Mesothelial cell of epicardium (in vitro differentiated cells): Measurements from ENCODE around the gene KCNH3. TPM values are rescaled to one million over a fixed set of nuclear protein-coding genes. Genes with fewer than 3 reads are reported as not detected.

ENCODE experiments used
- DNase-seq, 2 experiments: peaks; one replicate each; pipeline ENCODE4 v3.0.0; 2021; ENCODE audit warnings: low spot score in 2 of 2; ENCODE audit not compliant: unreplicated experiment in 2 of 2
- H3K27ac Mint-ChIP-seq: 2 replicates; pipeline ENCODE4 v1.8.0; 2021; ENCODE audit warnings: mixed read lengths
- H3K27me3 Mint-ChIP-seq: 2 replicates; pipeline ENCODE4 v1.8.0; 2021; ENCODE audit warnings: low read depth, mixed read lengths
- H3K36me3 Mint-ChIP-seq: 2 replicates; pipeline ENCODE4 v1.8.0; 2021; ENCODE audit warnings: mixed read lengths
- H3K4me1 Mint-ChIP-seq: 2 replicates; pipeline ENCODE4 v1.8.0; 2021; ENCODE audit warnings: mixed read lengths
- H3K4me3 Mint-ChIP-seq: 2 replicates; pipeline ENCODE4 v1.8.0; 2021; ENCODE audit warnings: mild to moderate bottlenecking, moderate library complexity, mixed read lengths
- H3K9me3 Mint-ChIP-seq: 2 replicates; pipeline ENCODE4 v1.8.0; 2021; ENCODE audit warnings: mixed read lengths
- CTCF ChIP-seq: fragments of 200-600 bp; sonication (generic); IDR thresholded peaks from one replicate; pipeline ENCODE4 v1.5.0; 2021; ENCODE audit warnings: antibody characterized with exemption; ENCODE audit not compliant: unreplicated experiment
- total RNA-seq: library from RNA; stranded (reverse); gene quantifications from 3 replicates; pipeline ENCODE4 v1.2.1, GENCODE V29; 2021

KCNH3 gene
- total RNA-seq, 1 donor from 2014 or later: 1.8 TPM

GRCh38 chr12:49536526-49537071 lies 2.2 kb upstream of the KCNH3 start:
- peak overlapping the region; percentile 68 for H3K4me3 Mint-ChIP-seq
- no peak for TF ChIP-seq CTCF
- no peaks in the 10 kb centered on the region for H3K9me3 Mint-ChIP-seq
- no peak for DNase-seq
- peaks cover 33% of the 10 kb centered on the region for H3K4me1 Mint-ChIP-seq
- peaks cover 54% of the 10 kb centered on the region for H3K27me3 Mint-ChIP-seq
- no peak overlapping the region for H3K27ac Mint-ChIP-seq
- H3K36me3 Mint-ChIP-seq: no peaks in the 10 kb centered on the region

- Mint-ChIP-seq H3K9me3 (no peaks in the 10 kb centered on the region), H3K4me1 (peaks cover 33% of the 10 kb centered on the region), H3K36me3 (no peaks in the 10 kb centered on the region), H3K27me3 (peaks cover 59% of the 10 kb centered on the region), H3K27ac (no peak overlapping the region), H3K4me3 (peak overlapping the region; percentile 68)
- peak in 1 of 2 experiments; percentile 36 for DNase-seq
- no peak for TF ChIP-seq CTCF
Measured at GRCh38 chr12:49537231-49537751, 1.5 kb upstream of the KCNH3 start.

- no peak overlapping the region for H3K27ac Mint-ChIP-seq
- no peaks in the 10 kb centered on the region for H3K9me3 Mint-ChIP-seq
- H3K4me3 Mint-ChIP-seq: peak overlapping the region; percentile 68
- peaks cover 33% of the 10 kb centered on the region for H3K4me1 Mint-ChIP-seq
- TF ChIP-seq CTCF: no peak
- H3K36me3 Mint-ChIP-seq: no peaks in the 10 kb centered on the region
- DNase-seq: peak in 1 of 2 experiments; percentile 46
- peaks cover 66% of the 10 kb centered on the region for H3K27me3 Mint-ChIP-seq
Measured at GRCh38 chr12:49537752-49538509, 899 bp upstream of the KCNH3 start.

- no peak for DNase-seq
- Mint-ChIP-seq H3K9me3 (no peaks in the 10 kb centered on the region), H3K27ac (no peak overlapping the region), H3K4me1 (peaks cover 35% of the 10 kb centered on the region), H3K4me3 (peak overlapping the region; percentile 46), H3K36me3 (no peaks in the 10 kb centered on the region), H3K27me3 (peaks cover 81% of the 10 kb centered on the region)
- TF ChIP-seq CTCF: no peak
Measured at GRCh38 chr12:49539406-49540228, 787 bp downstream of the KCNH3 start.

GRCh38 chr12:49540229-49541139 lies 1.7 kb downstream of the KCNH3 start:
- peaks cover 28% of the 10 kb centered on the region for H3K4me1 Mint-ChIP-seq
- DNase-seq: no peak
- no peaks in the 10 kb centered on the region for H3K9me3 Mint-ChIP-seq
- peak overlapping the region; percentile 46 for H3K4me3 Mint-ChIP-seq
- H3K27ac Mint-ChIP-seq: peak overlapping the region; percentile 9
- no peaks in the 10 kb centered on the region for H3K36me3 Mint-ChIP-seq
- no peak for TF ChIP-seq CTCF
- H3K27me3 Mint-ChIP-seq: peaks cover 84% of the 10 kb centered on the region
